Measurements from ENCODE around the gene GNG12. TPM values are rescaled to one million over a fixed set of nuclear protein-coding genes. Genes with fewer than 3 reads are reported as not detected.

The GNG12 gene
- total RNA-seq, 1 experiment from 2014 or later = 23.7 TPM

DNA sequence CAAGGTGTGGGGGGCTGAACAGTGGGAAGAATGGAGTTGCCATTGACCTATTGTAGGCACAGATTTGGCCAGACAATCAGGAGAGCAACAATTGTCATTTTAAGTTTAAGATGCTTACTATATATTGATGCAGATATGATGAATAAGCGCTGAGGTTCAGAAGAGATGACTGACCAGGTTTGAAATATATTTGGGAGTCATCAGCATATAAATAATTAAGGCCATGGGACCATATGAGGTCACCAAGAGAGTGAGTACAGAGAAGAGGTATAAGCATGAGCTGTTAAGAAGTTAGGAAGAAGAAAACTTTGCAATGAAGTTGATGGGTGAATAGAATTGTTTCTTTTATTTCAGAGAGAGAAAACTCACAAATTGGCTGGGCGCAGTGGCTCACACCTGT, 152.8 kb downstream of the GNG12 start:
- no peak for DNase-seq (ENCODE audit: low spot score)
- Mint-ChIP-seq H3K9me3 (no peaks in the 10 kb centered on the region), H3K27ac (no peak overlapping the region), H3K27me3 (ENCODE audit: low read depth) (no peaks in the 10 kb centered on the region), H3K36me3 (no peaks in the 10 kb centered on the region), H3K4me3 (no peak overlapping the region), H3K4me1 (peaks cover 16% of the 10 kb centered on the region)
- TF ChIP-seq ZBTB21 (CRISPR knock-in tag; IDR thresholded peaks at IDR 0.05; ENCODE audit: borderline replicate concordance) = no peak
- TF ChIP-seq, protein P1, sequence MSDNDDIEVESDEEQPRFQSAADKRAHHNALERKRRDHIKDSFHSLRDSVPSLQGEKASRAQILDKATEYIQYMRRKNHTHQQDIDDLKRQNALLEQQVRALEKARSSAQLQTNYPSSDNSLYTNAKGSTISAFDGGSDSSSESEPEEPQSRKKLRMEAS (CRISPR knock-in tag; IDR thresholded peaks at IDR 0.05) = no peak
- TF ChIP-seq ZNF263 (CRISPR knock-in tag; IDR thresholded peaks at IDR 0.05; ENCODE audit: low read depth) = no peak
- TF ChIP-seq, protein P2, sequence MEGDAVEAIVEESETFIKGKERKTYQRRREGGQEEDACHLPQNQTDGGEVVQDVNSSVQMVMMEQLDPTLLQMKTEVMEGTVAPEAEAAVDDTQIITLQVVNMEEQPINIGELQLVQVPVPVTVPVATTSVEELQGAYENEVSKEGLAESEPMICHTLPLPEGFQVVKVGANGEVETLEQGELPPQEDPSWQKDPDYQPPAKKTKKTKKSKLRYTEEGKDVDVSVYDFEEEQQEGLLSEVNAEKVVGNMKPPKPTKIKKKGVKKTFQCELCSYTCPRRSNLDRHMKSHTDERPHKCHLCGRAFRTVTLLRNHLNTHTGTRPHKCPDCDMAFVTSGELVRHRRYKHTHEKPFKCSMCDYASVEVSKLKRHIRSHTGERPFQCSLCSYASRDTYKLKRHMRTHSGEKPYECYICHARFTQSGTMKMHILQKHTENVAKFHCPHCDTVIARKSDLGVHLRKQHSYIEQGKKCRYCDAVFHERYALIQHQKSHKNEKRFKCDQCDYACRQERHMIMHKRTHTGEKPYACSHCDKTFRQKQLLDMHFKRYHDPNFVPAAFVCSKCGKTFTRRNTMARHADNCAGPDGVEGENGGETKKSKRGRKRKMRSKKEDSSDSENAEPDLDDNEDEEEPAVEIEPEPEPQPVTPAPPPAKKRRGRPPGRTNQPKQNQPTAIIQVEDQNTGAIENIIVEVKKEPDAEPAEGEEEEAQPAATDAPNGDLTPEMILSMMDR (IDR thresholded peaks at IDR 0.05) = no peak
- no peak for TF ChIP-seq NR1H2 (CRISPR knock-in tag; IDR thresholded peaks at IDR 0.05)
- TF ChIP-seq NFATC4 (CRISPR knock-in tag; IDR thresholded peaks at IDR 0.05) = no peak
- no peak for TF ChIP-seq ATF1 (CRISPR knock-in tag; IDR thresholded peaks at IDR 0.05)
- POLR2A ChIA-PET = no interaction called here
- no peak for ATAC-seq
- CTCF ChIA-PET = no interaction called here

DNA sequence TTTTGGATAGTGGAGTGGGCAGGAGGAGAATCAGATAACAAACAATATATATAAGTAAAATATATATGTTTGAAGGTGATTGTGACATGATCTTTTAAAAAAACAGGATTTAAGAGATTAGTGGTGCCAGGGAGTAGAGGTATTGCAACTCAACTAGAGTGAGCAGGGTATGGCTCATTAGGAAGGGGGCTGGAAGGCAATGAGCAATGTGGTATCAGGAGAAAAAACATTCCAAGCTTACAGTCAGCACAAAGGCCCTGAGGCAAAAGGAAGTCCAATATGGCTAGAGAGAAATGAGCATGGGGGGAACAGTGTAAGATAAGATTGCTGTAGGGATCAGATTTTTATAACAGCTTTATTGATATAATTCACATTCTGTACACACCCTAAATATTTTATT, 153.6 kb downstream of the GNG12 start:
- Mint-ChIP-seq H3K9me3 (no peaks in the 10 kb centered on the region), H3K36me3 (no peaks in the 10 kb centered on the region), H3K27me3 (ENCODE audit: low read depth) (no peaks in the 10 kb centered on the region), H3K4me1 (peaks cover 16% of the 10 kb centered on the region), H3K4me3 (no peak overlapping the region), H3K27ac (no peak overlapping the region)
- no peak for ATAC-seq
- ChIA-PET CTCF (no interaction called here), POLR2A (no interaction called here)
- TF ChIP-seq MXD4 (CRISPR knock-in tag; IDR thresholded peaks at IDR 0.05; ENCODE audit: borderline replicate concordance) (no peak), TCF7 (CRISPR knock-in tag; IDR thresholded peaks at IDR 0.05; ENCODE audit: low read depth) (no peak), ZNF138 (CRISPR knock-in tag; conservative IDR thresholded peaks at IDR 0.05) (no peak), NFATC4 (CRISPR knock-in tag; IDR thresholded peaks at IDR 0.05) (no peak), GRHL2 (CRISPR knock-in tag; IDR thresholded peaks at IDR 0.05; ENCODE audit: insufficient replicate concordance, severe bottlenecking) (no peak), ZNF263 (CRISPR knock-in tag; IDR thresholded peaks at IDR 0.05; ENCODE audit: low read depth) (no peak), ESRRA (CRISPR knock-in tag; IDR thresholded peaks at IDR 0.05; ENCODE audit: borderline replicate concordance) (no peak), FOXP1 (CRISPR knock-in tag; IDR thresholded peaks at IDR 0.05; ENCODE audit: borderline replicate concordance) (no peak)
- TF ChIP-seq, protein P3, sequence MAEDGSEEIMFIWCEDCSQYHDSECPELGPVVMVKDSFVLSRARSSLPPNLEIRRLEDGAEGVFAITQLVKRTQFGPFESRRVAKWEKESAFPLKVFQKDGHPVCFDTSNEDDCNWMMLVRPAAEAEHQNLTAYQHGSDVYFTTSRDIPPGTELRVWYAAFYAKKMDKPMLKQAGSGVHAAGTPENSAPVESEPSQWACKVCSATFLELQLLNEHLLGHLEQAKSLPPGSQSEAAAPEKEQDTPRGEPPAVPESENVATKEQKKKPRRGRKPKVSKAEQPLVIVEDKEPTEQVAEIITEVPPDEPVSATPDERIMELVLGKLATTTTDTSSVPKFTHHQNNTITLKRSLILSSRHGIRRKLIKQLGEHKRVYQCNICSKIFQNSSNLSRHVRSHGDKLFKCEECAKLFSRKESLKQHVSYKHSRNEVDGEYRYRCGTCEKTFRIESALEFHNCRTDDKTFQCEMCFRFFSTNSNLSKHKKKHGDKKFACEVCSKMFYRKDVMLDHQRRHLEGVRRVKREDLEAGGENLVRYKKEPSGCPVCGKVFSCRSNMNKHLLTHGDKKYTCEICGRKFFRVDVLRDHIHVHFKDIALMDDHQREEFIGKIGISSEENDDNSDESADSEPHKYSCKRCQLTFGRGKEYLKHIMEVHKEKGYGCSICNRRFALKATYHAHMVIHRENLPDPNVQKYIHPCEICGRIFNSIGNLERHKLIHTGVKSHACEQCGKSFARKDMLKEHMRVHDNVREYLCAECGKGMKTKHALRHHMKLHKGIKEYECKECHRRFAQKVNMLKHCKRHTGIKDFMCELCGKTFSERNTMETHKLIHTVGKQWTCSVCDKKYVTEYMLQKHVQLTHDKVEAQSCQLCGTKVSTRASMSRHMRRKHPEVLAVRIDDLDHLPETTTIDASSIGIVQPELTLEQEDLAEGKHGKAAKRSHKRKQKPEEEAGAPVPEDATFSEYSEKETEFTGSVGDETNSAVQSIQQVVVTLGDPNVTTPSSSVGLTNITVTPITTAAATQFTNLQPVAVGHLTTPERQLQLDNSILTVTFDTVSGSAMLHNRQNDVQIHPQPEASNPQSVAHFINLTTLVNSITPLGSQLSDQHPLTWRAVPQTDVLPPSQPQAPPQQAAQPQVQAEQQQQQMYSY (CRISPR knock-in tag; IDR thresholded peaks at IDR 0.05) = no peak
- TF ChIP-seq, protein P4, sequence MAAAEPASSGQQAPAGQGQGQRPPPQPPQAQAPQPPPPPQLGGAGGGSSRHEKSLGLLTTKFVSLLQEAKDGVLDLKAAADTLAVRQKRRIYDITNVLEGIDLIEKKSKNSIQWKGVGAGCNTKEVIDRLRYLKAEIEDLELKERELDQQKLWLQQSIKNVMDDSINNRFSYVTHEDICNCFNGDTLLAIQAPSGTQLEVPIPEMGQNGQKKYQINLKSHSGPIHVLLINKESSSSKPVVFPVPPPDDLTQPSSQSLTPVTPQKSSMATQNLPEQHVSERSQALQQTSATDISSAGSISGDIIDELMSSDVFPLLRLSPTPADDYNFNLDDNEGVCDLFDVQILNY (CRISPR knock-in tag; IDR thresholded peaks at IDR 0.05) = no peak
- TF ChIP-seq, protein P5, sequence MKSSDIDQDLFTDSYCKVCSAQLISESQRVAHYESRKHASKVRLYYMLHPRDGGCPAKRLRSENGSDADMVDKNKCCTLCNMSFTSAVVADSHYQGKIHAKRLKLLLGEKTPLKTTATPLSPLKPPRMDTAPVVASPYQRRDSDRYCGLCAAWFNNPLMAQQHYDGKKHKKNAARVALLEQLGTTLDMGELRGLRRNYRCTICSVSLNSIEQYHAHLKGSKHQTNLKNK (CRISPR knock-in tag; IDR thresholded peaks at IDR 0.05) = no peak
- TF ChIP-seq, protein P6, sequence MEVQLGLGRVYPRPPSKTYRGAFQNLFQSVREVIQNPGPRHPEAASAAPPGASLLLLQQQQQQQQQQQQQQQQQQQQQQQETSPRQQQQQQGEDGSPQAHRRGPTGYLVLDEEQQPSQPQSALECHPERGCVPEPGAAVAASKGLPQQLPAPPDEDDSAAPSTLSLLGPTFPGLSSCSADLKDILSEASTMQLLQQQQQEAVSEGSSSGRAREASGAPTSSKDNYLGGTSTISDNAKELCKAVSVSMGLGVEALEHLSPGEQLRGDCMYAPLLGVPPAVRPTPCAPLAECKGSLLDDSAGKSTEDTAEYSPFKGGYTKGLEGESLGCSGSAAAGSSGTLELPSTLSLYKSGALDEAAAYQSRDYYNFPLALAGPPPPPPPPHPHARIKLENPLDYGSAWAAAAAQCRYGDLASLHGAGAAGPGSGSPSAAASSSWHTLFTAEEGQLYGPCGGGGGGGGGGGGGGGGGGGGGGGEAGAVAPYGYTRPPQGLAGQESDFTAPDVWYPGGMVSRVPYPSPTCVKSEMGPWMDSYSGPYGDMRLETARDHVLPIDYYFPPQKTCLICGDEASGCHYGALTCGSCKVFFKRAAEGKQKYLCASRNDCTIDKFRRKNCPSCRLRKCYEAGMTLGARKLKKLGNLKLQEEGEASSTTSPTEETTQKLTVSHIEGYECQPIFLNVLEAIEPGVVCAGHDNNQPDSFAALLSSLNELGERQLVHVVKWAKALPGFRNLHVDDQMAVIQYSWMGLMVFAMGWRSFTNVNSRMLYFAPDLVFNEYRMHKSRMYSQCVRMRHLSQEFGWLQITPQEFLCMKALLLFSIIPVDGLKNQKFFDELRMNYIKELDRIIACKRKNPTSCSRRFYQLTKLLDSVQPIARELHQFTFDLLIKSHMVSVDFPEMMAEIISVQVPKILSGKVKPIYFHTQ (CRISPR knock-in tag; IDR thresholded peaks at IDR 0.05) = no peak
- TF ChIP-seq, protein P7, sequence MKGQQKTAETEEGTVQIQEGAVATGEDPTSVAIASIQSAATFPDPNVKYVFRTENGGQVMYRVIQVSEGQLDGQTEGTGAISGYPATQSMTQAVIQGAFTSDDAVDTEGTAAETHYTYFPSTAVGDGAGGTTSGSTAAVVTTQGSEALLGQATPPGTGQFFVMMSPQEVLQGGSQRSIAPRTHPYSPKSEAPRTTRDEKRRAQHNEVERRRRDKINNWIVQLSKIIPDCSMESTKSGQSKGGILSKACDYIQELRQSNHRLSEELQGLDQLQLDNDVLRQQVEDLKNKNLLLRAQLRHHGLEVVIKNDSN (CRISPR knock-in tag; IDR thresholded peaks at IDR 0.05) = no peak
- TF ChIP-seq, protein P8, sequence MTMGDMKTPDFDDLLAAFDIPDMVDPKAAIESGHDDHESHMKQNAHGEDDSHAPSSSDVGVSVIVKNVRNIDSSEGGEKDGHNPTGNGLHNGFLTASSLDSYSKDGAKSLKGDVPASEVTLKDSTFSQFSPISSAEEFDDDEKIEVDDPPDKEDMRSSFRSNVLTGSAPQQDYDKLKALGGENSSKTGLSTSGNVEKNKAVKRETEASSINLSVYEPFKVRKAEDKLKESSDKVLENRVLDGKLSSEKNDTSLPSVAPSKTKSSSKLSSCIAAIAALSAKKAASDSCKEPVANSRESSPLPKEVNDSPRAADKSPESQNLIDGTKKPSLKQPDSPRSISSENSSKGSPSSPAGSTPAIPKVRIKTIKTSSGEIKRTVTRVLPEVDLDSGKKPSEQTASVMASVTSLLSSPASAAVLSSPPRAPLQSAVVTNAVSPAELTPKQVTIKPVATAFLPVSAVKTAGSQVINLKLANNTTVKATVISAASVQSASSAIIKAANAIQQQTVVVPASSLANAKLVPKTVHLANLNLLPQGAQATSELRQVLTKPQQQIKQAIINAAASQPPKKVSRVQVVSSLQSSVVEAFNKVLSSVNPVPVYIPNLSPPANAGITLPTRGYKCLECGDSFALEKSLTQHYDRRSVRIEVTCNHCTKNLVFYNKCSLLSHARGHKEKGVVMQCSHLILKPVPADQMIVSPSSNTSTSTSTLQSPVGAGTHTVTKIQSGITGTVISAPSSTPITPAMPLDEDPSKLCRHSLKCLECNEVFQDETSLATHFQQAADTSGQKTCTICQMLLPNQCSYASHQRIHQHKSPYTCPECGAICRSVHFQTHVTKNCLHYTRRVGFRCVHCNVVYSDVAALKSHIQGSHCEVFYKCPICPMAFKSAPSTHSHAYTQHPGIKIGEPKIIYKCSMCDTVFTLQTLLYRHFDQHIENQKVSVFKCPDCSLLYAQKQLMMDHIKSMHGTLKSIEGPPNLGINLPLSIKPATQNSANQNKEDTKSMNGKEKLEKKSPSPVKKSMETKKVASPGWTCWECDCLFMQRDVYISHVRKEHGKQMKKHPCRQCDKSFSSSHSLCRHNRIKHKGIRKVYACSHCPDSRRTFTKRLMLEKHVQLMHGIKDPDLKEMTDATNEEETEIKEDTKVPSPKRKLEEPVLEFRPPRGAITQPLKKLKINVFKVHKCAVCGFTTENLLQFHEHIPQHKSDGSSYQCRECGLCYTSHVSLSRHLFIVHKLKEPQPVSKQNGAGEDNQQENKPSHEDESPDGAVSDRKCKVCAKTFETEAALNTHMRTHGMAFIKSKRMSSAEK (CRISPR knock-in tag; IDR thresholded peaks at IDR 0.05; ENCODE audit: borderline replicate concordance) = no peak
- DNase-seq (ENCODE audit: low spot score) = no peak
